Activated CD4-positive, alpha-beta T cell treated with anti-CD3 and anti-CD28 coated beads, Interleukin-10, Interleukin-2, amounts not matched to agents 100 ng/mL and 50 ng/mL, durations not matched to agents 16 hours and 8 hours (primary cell): ENCODE data around the gene APLN.

Source experiments
- DNase-seq: peaks from one replicate; pipeline ENCODE4 v3.0.0-alpha.2; 2020

The APLN gene

GRCh38 chrX:129654652-129655546 lies at the start of gene APLN:
Gene APLN, minus strand, starts transcription at chrX:129654956. Its CDS starts 326 bp downstream, at chrX:129654630.
- DNase-seq, result no peak

GRCh38 chrX:129704491-129704890 lies 49.7 kb upstream of the APLN start:
- no peak for DNase-seq

GRCh38 chrX:129701624-129702069 lies 46.9 kb upstream of the APLN start:
- DNase-seq, result no peak

- no peak for DNase-seq
Observed at GRCh38 chrX:129700536-129700935, 45.8 kb upstream of the APLN start.

DNA sequence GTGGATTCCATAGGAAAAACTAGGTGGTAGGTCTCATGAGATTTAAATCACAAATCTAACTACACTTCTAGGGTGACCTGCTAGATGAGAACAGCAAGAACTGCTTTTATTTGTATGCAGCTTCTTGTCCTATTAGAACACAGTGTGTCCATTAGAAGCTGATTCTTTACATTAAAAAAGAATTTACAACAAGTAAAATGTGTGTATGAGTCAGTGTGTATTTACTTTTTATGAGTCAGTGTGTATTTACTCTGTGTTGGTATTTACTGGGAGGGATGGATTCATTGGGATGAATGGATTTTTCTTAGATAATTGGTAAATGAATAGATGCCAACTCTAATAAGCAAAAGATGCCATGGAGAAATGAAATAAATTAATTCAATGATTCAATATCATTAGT lies 43.4 kb upstream of the APLN start:
- DNase-seq, result no peak

DNA sequence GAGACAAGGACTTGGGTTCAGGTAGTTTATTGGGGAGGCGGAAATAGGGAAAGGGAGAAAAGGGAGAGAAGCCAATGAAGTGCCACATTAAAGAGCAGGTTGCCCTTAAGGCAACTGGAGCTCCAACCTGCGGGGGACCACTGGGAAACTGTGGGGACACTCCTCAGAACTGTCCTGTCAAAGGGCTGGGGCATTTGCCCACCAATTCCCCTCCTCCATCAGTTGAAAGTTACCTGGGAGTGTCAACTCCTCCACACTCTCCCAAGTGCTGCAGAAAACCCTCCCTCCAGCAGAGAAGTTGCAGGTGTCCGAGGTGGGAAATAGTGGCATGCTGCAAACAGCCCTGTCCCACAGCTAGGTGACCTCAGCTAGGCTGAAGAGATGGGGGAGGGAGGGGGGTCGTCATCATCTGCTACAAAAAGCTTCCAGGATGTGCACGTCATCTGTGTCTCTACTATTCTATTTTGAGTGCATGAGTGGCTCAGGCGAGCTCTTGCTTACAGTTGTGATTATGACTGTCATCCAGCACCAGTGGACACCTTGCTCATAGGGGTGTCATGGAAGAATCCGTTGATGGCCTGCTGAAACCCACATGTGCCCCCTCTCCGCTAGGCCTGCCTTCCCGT lies 42.6 kb upstream of the APLN start:
- no peak for DNase-seq

DNA sequence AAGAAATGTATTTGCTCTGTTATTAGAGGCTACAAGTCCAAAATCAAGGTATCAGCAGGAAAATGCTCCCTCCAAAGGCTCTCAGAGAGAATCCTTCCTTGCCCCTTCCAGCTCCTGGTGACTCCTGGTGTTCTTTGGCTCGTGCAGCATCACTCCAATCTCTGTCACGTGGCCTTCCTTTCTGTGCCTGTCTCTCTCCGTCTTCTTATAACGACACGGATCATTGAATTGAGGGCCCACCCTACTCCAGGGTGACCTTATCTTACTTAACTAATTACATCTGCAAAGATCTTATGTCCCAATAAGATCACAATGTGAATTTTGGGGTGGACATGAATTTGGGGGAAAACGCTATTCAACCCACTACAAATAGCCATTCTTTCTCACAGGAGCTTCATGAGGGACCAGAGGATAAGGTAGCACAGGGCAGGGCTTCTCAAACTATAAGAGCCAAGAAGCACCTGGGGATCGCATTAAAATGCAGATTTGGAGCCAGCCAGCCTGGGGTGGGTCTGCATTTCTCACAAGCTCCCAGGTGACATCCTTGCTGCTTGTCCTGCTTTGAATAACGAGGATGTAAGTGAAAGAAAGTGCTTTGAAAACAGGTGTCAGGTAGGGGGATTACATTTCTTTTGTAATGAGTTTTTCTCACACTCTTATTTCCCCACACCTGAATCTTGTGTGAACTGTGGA lies 41.9 kb upstream of the APLN start:
- DNase-seq, result no peak

GRCh38 chrX:129695937-129696336 lies 41.2 kb upstream of the APLN start:
- DNase-seq, result no peak

DNA sequence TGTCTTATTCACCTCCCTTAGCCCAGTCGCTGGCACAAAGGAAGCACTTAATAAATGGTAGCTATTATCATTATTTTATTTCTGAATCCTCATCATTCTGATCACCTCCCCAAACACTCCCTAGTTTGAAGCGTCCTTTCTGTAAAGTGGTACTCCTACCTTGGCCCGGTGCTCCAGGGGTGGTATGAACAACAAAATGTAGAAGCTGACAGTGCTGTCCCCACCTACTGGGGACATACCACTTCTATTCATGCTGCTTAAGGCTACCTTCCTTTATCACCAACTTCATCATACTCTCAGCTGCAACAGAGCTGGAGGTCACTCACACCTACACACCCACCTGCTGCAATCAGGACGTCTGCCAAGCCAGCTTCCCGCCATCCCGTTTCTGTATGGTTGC lies 40.8 kb upstream of the APLN start:
- no peak for DNase-seq

DNA sequence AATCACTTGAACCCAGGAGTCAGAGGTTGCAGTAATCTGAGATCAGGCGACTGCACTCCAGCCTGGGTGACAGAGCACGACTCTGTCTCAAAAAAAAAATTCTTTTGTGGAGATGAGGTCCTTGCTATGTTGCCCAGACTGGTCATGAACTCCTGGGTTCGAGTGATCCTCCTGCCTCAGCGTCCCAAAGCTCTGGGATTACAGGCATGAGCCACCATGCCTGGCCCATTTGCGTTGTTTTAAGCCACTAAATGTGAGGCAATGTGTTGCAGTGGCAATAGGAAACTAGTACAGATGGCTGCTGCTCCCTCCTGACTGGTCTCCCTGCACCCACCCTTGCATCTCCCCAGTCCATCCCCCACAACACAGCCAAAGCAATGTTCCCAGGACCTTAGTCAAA lies 40.0 kb upstream of the APLN start:
- no peak for DNase-seq

DNA sequence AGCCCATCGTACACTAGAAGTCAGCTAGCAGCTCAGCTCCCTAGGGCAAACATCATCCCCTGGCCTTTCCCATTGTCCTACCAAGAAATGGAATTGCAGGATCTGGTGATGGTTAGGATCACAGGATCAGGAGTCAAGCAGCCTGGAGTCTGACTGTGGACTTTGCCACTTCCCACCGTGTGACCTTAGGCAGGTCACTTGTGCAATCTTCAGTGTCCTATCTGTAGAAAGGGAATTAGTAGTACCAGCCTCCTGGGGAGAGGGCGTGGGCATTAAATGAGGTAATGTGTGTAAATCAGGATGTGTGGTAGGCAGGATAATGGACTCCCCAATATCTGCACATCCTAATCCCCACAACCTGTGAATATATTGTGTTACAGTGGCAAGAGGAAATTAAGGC lies 38.6 kb upstream of the APLN start:
- DNase-seq, result no peak

GRCh38 chrX:129690435-129690834 lies 35.7 kb upstream of the APLN start:
- no peak for DNase-seq

DNA sequence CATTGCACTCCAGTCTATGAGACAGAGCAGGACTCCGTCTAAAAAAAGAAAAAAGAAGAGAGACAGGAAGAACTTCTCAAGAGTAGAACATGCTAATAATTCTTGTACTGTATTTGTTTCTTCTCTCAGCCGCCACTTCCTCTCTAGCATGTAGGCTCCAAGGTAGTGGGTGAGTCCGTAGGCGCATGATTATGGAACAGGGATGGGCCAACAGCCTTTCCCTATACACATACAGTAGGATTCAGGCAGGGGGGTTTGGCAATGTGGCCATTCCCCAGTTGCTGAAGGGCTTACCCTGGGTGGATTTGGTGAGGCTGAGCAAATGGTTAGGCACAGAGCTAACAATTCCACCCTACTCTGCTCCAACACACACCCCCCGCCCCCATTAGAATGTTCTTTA lies 35.0 kb upstream of the APLN start:
- no peak for DNase-seq

- no peak for DNase-seq
Observed at GRCh38 chrX:129688097-129688496, 33.3 kb upstream of the APLN start.

- no peak for DNase-seq
Observed at GRCh38 chrX:129686422-129686948, 31.7 kb upstream of the APLN start.

GRCh38 chrX:129682979-129683378 lies 28.2 kb upstream of the APLN start:
- DNase-seq, result no peak

DNA sequence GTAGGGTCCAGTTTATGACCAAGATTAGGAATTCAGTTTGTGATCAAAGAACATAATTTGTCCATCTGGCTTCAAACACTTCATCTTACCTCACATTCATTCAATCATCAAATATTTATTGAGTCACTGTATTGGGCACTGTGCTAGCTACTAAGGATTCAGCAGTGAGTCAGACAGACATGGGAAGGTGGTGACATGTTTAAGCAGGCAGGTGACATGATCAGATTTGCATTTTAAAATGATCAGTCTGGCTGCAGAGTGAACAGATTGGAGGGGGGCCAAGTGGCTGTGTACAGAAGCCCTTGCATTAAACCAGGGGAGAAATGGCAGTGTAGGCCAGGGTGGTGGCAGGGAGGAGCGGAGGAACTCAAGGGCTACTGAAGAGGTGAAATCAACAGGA lies 25.1 kb upstream of the APLN start:
- no peak for DNase-seq

DNA sequence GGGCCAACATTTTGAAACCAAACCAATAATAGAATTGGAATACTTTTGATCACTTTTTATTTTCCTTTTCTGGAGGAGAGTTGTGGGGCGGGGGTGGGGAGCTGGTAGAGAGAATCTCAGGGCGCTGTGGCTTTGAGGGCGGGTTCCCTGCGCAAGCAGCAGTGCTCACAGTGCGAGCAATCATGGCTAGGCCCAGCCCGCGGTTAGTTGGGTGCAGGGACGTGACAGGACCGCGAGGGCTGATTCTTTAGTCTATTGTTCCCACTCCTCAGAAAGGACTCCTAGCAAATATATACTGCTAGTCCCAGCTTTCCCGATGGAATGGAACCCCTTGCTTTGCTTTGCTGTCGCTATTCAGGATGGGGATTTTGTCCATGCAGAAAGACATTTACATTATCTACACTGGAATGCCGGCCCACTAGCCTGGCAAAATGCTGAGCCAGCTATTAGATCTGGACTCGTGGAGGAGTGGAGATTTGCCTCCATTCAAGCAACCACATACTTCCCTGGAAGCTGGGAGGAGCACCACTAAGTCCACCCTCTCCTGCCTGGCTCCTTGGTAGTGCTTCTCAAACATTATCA lies 23.9 kb upstream of the APLN start:
- no peak for DNase-seq

DNA sequence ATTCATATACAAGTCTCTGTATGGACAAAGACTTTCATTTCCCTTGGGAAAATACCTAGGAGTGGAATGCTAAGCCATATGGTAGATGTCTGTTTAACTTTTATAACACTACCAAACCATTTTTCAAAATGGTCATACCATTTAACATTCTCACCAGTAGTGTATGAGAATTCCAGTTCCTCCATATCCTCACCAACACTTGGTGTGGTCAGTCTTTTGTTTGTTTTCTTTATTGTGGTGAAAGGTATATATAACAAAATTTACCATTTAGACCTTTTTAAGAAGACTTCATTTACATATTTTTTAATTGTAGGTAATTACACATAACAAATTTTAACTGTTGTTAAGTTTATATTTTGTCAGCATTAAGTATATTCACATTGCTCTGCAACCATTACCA lies 12.7 kb upstream of the APLN start:
- DNase-seq, result no peak

GRCh38 chrX:129665916-129666644 lies 11.3 kb upstream of the APLN start:
- no peak for DNase-seq

- no peak for DNase-seq
Observed at GRCh38 chrX:129663171-129663570, 8.4 kb upstream of the APLN start.

DNA sequence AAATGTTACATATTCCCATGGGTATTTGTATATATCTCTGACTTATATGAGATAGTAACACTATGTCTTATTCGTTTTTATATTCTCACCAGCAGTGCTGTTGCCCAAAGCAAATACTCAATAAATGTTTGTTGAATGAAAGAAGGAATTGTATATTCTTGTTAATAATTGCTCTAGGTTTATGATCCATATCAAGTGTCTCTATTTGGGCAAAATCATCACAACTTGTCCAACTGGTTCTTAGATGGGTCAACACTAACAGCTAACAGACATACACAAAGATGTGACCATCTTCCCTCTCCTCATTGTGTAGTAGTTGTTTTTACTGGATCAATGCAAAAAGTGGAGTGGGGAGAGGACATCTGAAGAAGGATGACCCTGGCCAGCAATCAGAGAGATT lies 6.6 kb upstream of the APLN start:
- no peak for DNase-seq

GRCh38 chrX:129659861-129660260 lies 5.1 kb upstream of the APLN start:
- no peak for DNase-seq
